ENCODE results near the gene RNF123.

RNF123 gene

GRCh38 chr3:49738067-49738713 lies 48.8 kb downstream of the RNF123 start:
- TF ChIP-seq TCF12 (IDR thresholded peaks at IDR 0.05; ENCODE audit: low read depth) (no peak), YY1 (IDR thresholded peaks at IDR 0.05; ENCODE audit: low read depth) (no peak), EGR1 (IDR thresholded peaks at IDR 0.05) (no peak), FOXM1 (IDR thresholded peaks at IDR 0.05; ENCODE audit: borderline replicate concordance, low read depth) (no peak), NFIC (IDR thresholded peaks at IDR 0.05) (no peak), TAF1 (IDR thresholded peaks at IDR 0.05; ENCODE audit: low read depth) (no peak), ZBTB7A (IDR thresholded peaks at IDR 0.05; ENCODE audit: low read depth) (no peak), EP300 (IDR thresholded peaks at IDR 0.05; ENCODE audit: borderline replicate concordance) (no peak), REST (IDR thresholded peaks at IDR 0.05; ENCODE audit: low read depth) (no peak), CEBPB (IDR thresholded peaks at IDR 0.05) (no peak), USF1 (IDR thresholded peaks at IDR 0.05) (no peak), CREB1 (IDR thresholded peaks at IDR 0.05; ENCODE audit: low read depth) (no peak), RAD21 (IDR thresholded peaks at IDR 0.05; ENCODE audit: low read depth) (no peak), MAX (IDR thresholded peaks at IDR 0.05) (no peak), TEAD4 (IDR thresholded peaks at IDR 0.05) (no peak)

- TF ChIP-seq CREB1 (IDR thresholded peaks at IDR 0.05; ENCODE audit: low read depth) = no peak
- TF ChIP-seq USF1 (IDR thresholded peaks at IDR 0.05) = no peak
- TF ChIP-seq RAD21 (IDR thresholded peaks at IDR 0.05; ENCODE audit: low read depth) = no peak
- TF ChIP-seq REST (IDR thresholded peaks at IDR 0.05; ENCODE audit: low read depth) = no peak
- TF ChIP-seq TAF1 (IDR thresholded peaks at IDR 0.05; ENCODE audit: low read depth) = no peak
- TF ChIP-seq EGR1 (IDR thresholded peaks at IDR 0.05) = no peak
- TF ChIP-seq CEBPB (IDR thresholded peaks at IDR 0.05) = no peak
- TF ChIP-seq EP300 (IDR thresholded peaks at IDR 0.05; ENCODE audit: borderline replicate concordance) = no peak
- no peak for TF ChIP-seq TEAD4 (IDR thresholded peaks at IDR 0.05)
- no peak for TF ChIP-seq TCF12 (IDR thresholded peaks at IDR 0.05; ENCODE audit: low read depth)
- TF ChIP-seq YY1 (IDR thresholded peaks at IDR 0.05; ENCODE audit: low read depth) = no peak
- TF ChIP-seq MAX (IDR thresholded peaks at IDR 0.05) = no peak
- no peak for TF ChIP-seq ZBTB7A (IDR thresholded peaks at IDR 0.05; ENCODE audit: low read depth)
- TF ChIP-seq FOXM1 (IDR thresholded peaks at IDR 0.05; ENCODE audit: borderline replicate concordance, low read depth) = no peak
These were observed 51.1 kb downstream of the RNF123 start for GRCh38 chr3:49740427-49740826.

- TF ChIP-seq YY1 (IDR thresholded peaks at IDR 0.05; ENCODE audit: low read depth) (no peak), NFIC (IDR thresholded peaks at IDR 0.05) (peak; percentile 27; the same call in 1 of the 2 replicates)
These were observed 56.6 kb downstream of the RNF123 start for GRCh38 chr3:49745986-49746385.

- TF ChIP-seq CEBPB (IDR thresholded peaks at IDR 0.05) (no peak), YY1 (IDR thresholded peaks at IDR 0.05; ENCODE audit: low read depth) (no peak), EGR1 (IDR thresholded peaks at IDR 0.05) (no peak), USF1 (IDR thresholded peaks at IDR 0.05) (no peak), MAX (IDR thresholded peaks at IDR 0.05) (no peak), CREB1 (IDR thresholded peaks at IDR 0.05; ENCODE audit: low read depth) (no peak), TCF12 (IDR thresholded peaks at IDR 0.05; ENCODE audit: low read depth) (no peak), TEAD4 (IDR thresholded peaks at IDR 0.05) (no peak), NFIC (IDR thresholded peaks at IDR 0.05) (no peak), EP300 (IDR thresholded peaks at IDR 0.05; ENCODE audit: borderline replicate concordance) (no peak), FOXM1 (IDR thresholded peaks at IDR 0.05; ENCODE audit: borderline replicate concordance, low read depth) (no peak), RAD21 (IDR thresholded peaks at IDR 0.05; ENCODE audit: low read depth) (no peak), TAF1 (IDR thresholded peaks at IDR 0.05; ENCODE audit: low read depth) (no peak), ZBTB7A (IDR thresholded peaks at IDR 0.05; ENCODE audit: low read depth) (no peak), REST (IDR thresholded peaks at IDR 0.05; ENCODE audit: low read depth) (no peak)
These were observed 58.6 kb downstream of the RNF123 start for GRCh38 chr3:49747792-49748480.

Measured in Ishikawa (cell line).